Right lobe of liver (tissue), 6 donors: ENCODE measurements around the gene RPUSD1. TPM values are rescaled to one million over a fixed set of nuclear protein-coding genes. Genes with fewer than 3 reads are reported as not detected.
A peak's percentile ranks its signal among the peaks of the same experiment; 100 is the strongest.

ENCODE experiments used
- ATAC-seq, 4 donors: fragments of 200-7000 bp; cut with Tn5 transposase; one replicate each; pipeline ENCODE4 v1.9.1; 2020; ENCODE audit warnings: mild to moderate bottlenecking in 4 of 4, moderate library complexity in 4 of 4
- DNase-seq, 3 donors: peaks; one replicate each; pipeline ENCODE4 v3.0.0-alpha.2; 2020
- H3K27ac ChIP-seq, 3 donors: fragments of 200-600 bp; one replicate each; pipeline ENCODE4 v1.8.0; 2022
- H3K27me3 ChIP-seq, 2 donors: fragments of 200-600 bp; one replicate each; pipeline ENCODE4 v1.8.0; 2022
- H3K36me3 ChIP-seq, 4 donors: fragments of 200-600 bp; sonication (generic) in 1 of 4; one replicate each; pipeline versions ENCODE4 v1.5.1 to v1.8.0; 2017 to 2022; ENCODE audit warnings: control low read depth in 1 of 4
- H3K4me1 ChIP-seq, 4 donors: fragments of 200-600 bp; sonication (generic) in 1 of 4; one replicate each; pipeline versions ENCODE4 v1.5.1 to v1.8.0; 2017 to 2022; ENCODE audit warnings: control low read depth in 1 of 4
- H3K4me3 ChIP-seq, 3 donors: fragments of 200-600 bp; one replicate each; pipeline ENCODE4 v1.8.0; 2022
- H3K9me3 ChIP-seq, 4 donors: fragments of 200-600 bp; sonication (generic) in 1 of 4; one replicate each; pipeline versions ENCODE4 v1.5.1 to v1.8.0; 2017 to 2022; ENCODE audit warnings: control low read depth in 1 of 4
- CTCF ChIP-seq, 4 donors: fragments of 200-600 bp in 3 of 4; fragments of 450-650 bp in 1 of 4; IDR thresholded peaks; one replicate each; pipeline versions ENCODE4 v1.5.1 to v1.8.0; 2016 to 2022; ENCODE audit warnings: antibody characterized with exemption in 4 of 4, mild to moderate bottlenecking in 2 of 4
- POLR2A ChIP-seq: fragments of 450-650 bp; IDR thresholded peaks from one replicate; pipeline ENCODE4 v1.6.1; 2017; ENCODE audit warnings: antibody characterized with exemption, mild to moderate bottlenecking
- WGBS: methylation state at CpG from one replicate; pipeline ENCODE4 v1.1.6; 2018; ENCODE audit warnings: low coverage, low lambda C conversion rate; ENCODE audit not compliant: insufficient coverage; ENCODE audit errors: missing lambda C conversion rate; 5-methylcytosine and 5-hydroxymethylcytosine counted together
- intact Hi-C, 2 donors: fragments of 100-400 bp; cut with DNase I; formaldehyde crosslinking; loops; one replicate each; pipeline versions ENCODE4 v1.11.2 to v1.14.1; 2022
- total RNA-seq, 6 experiments: library from RNA; depleted of rRNA in 2 of 6; stranded (reverse); fragments of >200 nt in 2 of 6; fragmentation: NEBNext Ultra II Directional in 3 of 6; extraction: Animal tissue kit (Norgen Biotek cat#: 25700) in 3 of 6; gene quantifications; one replicate each; pipeline versions ENCODE4 v1.1.0 to v1.2.4, GENCODE V29; 2016 to 2023
- donor health status: DM: no; HTN: yes; CAD: no.
- donor health status: DM: no; HTN: no; CAD: no.
- donor health status: DM: no; HTN: no; CAD: no.
- donor health status: DM: no; HTN: yes; CAD: no.
- donor health status: DM: no; HTN: yes; CAD: no.

RPUSD1 gene
- total RNA-seq, 6 experiments from 2014 or later: 5.1 to 16.2 (median 6.6) TPM

- DNase-seq (no peak), ATAC-seq (peak in 1 of 4 donors; percentile 12)
- Histone ChIP-seq H3K27me3 (no peaks in the 10 kb centered on the region), H3K4me1 (no peaks in the 10 kb centered on the region), H3K27ac (no peak overlapping the region), H3K36me3 (no peaks in the 10 kb centered on the region), H3K9me3 (no peaks in the 10 kb centered on the region), H3K4me3 (no peak overlapping the region)
- WGBS: 24% methylated on average over 16 of the region's 39 CpGs
- no peak for TF ChIP-seq POLR2A
- no peak for TF ChIP-seq CTCF (IDR thresholded peaks at IDR 0.05)
- intact Hi-C loops: no loop called here
Observed at GRCh38 chr16:751152-752006, 36.8 kb downstream of the RPUSD1 start.

- TF ChIP-seq CTCF (IDR thresholded peaks at IDR 0.05) (no peak), POLR2A (no peak)
- no peak overlapping the region for H3K4me3 ChIP-seq
- ATAC-seq: no peak
- H3K36me3 ChIP-seq: no peaks in the 10 kb centered on the region
- no peaks in the 10 kb centered on the region for H3K4me1 ChIP-seq
- H3K9me3 ChIP-seq: no peaks in the 10 kb centered on the region
- H3K27me3 ChIP-seq: no peaks in the 10 kb centered on the region
- no peak for DNase-seq
- WGBS: 66% methylated on average over 6 of the region's 9 CpGs
- H3K27ac ChIP-seq: no peak overlapping the region
- intact Hi-C loops: no loop called here
Observed at GRCh38 chr16:750485-750884, 37.7 kb downstream of the RPUSD1 start.

GRCh38 chr16:749010-749409, 39.2 kb downstream of the RPUSD1 start:
- DNase-seq: no peak
- H3K4me1 ChIP-seq: no peaks in the 10 kb centered on the region
- H3K4me3 ChIP-seq: no peak overlapping the region
- 69% methylated on average over 6 of the region's 6 CpGs for WGBS
- H3K27ac ChIP-seq: no peak overlapping the region
- no peaks in the 10 kb centered on the region for H3K9me3 ChIP-seq
- no peak for ATAC-seq
- intact Hi-C loops: no loop called here
- H3K27me3 ChIP-seq: no peaks in the 10 kb centered on the region
- H3K36me3 ChIP-seq: no peaks in the 10 kb centered on the region
- TF ChIP-seq CTCF (IDR thresholded peaks at IDR 0.05): no peak

- H3K4me1 ChIP-seq: no peaks in the 10 kb centered on the region
- TF ChIP-seq CTCF (IDR thresholded peaks at IDR 0.05) (no peak), POLR2A (no peak)
- no peaks in the 10 kb centered on the region for H3K9me3 ChIP-seq
- 77% methylated on average over 10 of the region's 39 CpGs for WGBS
- H3K36me3 ChIP-seq: no peaks in the 10 kb centered on the region
- intact Hi-C loops: no loop called here
- no peak overlapping the region for H3K4me3 ChIP-seq
- H3K27ac ChIP-seq: no peak overlapping the region
- DNase-seq (no peak), ATAC-seq (no peak)
- H3K27me3 ChIP-seq: no peaks in the 10 kb centered on the region
Observed at GRCh38 chr16:747978-748746, 40.0 kb downstream of the RPUSD1 start.
